Measurements from ENCODE around the gene MAMDC4.

- TF ChIP-seq, protein P1, sequence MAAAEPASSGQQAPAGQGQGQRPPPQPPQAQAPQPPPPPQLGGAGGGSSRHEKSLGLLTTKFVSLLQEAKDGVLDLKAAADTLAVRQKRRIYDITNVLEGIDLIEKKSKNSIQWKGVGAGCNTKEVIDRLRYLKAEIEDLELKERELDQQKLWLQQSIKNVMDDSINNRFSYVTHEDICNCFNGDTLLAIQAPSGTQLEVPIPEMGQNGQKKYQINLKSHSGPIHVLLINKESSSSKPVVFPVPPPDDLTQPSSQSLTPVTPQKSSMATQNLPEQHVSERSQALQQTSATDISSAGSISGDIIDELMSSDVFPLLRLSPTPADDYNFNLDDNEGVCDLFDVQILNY (CRISPR knock-in tag; IDR thresholded peaks at IDR 0.05) = no peak
- TF ChIP-seq, protein P2, sequence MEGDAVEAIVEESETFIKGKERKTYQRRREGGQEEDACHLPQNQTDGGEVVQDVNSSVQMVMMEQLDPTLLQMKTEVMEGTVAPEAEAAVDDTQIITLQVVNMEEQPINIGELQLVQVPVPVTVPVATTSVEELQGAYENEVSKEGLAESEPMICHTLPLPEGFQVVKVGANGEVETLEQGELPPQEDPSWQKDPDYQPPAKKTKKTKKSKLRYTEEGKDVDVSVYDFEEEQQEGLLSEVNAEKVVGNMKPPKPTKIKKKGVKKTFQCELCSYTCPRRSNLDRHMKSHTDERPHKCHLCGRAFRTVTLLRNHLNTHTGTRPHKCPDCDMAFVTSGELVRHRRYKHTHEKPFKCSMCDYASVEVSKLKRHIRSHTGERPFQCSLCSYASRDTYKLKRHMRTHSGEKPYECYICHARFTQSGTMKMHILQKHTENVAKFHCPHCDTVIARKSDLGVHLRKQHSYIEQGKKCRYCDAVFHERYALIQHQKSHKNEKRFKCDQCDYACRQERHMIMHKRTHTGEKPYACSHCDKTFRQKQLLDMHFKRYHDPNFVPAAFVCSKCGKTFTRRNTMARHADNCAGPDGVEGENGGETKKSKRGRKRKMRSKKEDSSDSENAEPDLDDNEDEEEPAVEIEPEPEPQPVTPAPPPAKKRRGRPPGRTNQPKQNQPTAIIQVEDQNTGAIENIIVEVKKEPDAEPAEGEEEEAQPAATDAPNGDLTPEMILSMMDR (IDR thresholded peaks at IDR 0.05) = no peak
- TF ChIP-seq, protein P3, sequence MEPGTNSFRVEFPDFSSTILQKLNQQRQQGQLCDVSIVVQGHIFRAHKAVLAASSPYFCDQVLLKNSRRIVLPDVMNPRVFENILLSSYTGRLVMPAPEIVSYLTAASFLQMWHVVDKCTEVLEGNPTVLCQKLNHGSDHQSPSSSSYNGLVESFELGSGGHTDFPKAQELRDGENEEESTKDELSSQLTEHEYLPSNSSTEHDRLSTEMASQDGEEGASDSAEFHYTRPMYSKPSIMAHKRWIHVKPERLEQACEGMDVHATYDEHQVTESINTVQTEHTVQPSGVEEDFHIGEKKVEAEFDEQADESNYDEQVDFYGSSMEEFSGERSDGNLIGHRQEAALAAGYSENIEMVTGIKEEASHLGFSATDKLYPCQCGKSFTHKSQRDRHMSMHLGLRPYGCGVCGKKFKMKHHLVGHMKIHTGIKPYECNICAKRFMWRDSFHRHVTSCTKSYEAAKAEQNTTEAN (CRISPR knock-in tag; IDR thresholded peaks at IDR 0.05) = no peak
- TF ChIP-seq ZNF263 (CRISPR knock-in tag; IDR thresholded peaks at IDR 0.05; ENCODE audit: low read depth) (no peak), NR3C1 (CRISPR knock-in tag; conservative IDR thresholded peaks at IDR 0.05; ENCODE audit: low read depth) (no peak), FOXK1 (CRISPR knock-in tag; IDR thresholded peaks at IDR 0.05) (no peak), NFATC4 (CRISPR knock-in tag; IDR thresholded peaks at IDR 0.05) (no peak)
- TF ChIP-seq, protein P4, sequence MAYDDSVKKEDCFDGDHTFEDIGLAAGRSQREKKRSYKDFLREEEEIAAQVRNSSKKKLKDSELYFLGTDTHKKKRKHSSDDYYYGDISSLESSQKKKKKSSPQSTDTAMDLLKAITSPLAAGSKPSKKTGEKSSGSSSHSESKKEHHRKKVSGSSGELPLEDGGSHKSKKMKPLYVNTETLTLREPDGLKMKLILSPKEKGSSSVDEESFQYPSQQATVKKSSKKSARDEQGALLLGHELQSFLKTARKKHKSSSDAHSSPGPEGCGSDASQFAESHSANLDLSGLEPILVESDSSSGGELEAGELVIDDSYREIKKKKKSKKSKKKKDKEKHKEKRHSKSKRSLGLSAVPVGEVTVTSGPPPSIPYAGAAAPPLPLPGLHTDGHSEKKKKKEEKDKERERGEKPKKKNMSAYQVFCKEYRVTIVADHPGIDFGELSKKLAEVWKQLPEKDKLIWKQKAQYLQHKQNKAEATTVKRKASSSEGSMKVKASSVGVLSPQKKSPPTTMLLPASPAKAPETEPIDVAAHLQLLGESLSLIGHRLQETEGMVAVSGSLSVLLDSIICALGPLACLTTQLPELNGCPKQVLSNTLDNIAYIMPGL (CRISPR knock-in tag; IDR thresholded peaks at IDR 0.05) = no peak
These were observed 6.5 kb upstream of the MAMDC4 start for GRCh38 chr9:136845465-136846260.
